GM19240 (cell line): ENCODE results near the gene DMBT1.

ENCODE experiments used
- DNase-seq: peaks from one replicate; pipeline ENCODE4 v3.0.0; 2011; ENCODE audit warnings: low spot score; ENCODE audit not compliant: insufficient read length

DMBT1 gene

DNA sequence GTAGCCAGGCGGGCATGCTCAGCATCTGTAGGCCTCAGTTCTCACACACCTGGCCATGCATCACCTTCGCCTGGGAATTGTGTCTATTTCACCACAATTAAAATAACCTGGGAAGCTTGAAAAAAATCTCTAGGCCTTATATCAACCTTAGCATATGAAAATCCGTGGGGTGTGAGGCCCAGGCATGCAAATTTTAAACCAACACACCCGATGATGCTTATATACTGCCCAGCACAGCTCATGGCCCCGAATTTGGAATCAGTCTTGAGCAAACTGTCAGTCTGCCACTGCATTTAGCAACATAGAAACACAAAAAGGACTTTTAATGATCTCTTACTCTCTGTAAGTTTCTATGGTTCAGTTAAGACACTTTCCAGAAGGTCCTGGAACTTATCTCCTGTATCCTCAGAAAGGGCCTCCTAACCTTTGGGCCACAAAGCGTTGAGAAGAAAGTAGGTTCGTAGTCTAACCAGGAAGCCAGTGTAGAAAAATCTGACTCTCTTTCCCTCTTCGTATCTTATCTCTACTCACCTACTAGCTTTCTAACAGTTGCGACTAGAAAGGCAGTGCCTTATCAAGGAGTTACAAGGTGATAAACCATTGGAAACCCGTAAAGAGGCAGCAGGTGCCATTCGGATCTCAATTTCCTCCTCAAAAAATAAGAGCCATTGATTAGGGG is 12.0 kb upstream of the DMBT1 start:
- DNase-seq, result no peak

DNA sequence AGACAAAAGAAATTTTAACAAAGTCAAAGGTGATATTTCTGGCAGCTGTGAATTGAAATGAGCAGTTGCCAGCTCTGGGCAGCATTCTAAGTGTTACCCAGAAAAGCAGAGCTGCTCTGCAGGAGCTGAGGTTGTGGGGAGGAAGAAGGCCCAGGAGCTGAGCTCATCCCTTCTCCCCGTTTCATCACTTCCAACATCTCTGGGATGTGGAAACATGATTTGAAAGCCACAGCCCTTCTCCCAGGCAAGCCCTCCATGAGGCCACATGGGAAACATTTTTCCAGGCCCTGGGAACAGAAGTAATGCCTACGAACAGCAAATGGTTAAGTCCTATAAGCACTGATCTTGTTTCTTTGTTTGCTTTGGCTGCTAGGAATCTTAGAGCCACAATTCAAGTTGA is 10.9 kb upstream of the DMBT1 start:
- no peak for DNase-seq

DNA sequence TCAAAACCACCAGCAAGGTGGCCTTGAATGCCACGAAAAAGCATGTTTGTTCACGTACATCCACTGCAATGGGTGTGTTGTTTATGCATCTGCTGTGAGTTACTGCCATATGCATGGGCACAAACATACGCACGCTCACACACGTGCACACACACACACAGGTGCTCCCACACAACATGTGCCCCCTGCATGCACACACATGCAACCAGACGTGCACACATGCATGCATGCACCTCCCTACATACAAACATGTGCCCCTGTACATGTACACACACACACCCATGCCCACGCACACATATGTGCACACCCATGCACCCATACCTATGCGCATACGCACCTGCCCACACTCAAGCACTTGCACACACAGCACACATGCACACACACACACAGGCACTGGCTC is 10.1 kb upstream of the DMBT1 start:
- no peak for DNase-seq

DNA sequence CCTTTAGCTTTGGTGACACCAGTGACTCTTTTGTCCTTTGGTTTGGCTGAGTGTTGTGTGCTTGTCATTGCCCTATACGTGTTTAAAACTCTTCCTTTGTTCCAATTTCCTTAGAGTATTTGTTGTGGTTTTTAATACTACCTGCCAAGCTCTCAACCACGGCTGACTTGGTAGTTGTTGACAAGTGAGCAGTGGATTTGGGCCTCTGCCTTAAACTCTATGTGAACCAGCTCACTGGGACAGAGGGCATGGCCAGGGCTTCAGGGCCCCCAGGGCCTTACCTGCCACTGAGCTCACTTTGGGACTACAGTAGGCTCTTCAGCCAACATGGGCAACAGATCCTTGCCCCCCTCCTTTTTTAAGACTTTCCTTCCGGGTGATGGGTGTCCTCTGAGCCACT is 9.6 kb upstream of the DMBT1 start:
- DNase-seq, result no peak

GRCh38 chr10:122551450-122551849 is 9.1 kb upstream of the DMBT1 start:
- DNase-seq, result no peak

GRCh38 chr10:122553341-122553740 is 7.2 kb upstream of the DMBT1 start:
- no peak for DNase-seq

DNA sequence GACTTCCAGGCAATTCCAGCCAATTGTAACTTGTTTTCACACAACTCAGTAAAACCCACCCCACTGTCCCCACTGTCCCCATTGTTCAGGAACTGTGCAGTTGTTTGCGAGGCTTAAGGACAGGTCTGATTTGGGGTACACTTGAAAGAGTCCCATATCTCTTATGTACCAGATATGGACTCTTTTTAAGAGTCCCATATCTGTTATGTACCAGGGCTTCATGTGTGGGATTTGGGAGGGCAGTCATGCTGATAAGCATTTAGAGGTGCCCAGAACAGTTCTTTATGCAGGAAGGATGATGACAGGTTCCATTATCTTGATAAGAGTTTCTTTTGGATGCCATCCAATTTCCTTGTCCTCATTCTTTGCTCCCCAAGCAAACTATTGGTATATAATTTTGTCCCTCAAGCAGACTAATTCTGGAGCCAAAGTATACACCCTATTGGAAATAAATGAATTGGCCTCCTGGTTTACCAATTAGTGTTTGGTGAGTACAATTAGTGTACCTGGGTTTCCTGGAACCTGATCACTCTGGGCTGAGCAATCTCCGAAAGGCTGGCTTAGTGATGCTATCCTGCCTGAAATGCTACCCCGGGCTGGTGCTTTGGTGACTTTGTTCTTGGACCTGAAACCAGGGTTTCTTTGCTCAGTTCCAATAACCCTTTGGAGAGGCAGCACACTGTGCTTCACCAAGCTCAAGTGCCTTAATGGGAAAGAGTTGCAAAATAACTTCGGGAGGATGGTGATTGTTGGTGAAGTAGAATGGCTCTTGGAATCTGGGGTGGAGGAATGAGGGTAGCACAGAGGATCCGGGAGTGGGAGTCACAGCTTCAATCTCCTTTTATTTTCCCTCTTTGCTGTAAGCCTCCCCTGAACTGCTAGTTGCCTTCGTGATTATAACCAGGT is 6.2 kb upstream of the DMBT1 start:
- DNase-seq, result no peak

DNA sequence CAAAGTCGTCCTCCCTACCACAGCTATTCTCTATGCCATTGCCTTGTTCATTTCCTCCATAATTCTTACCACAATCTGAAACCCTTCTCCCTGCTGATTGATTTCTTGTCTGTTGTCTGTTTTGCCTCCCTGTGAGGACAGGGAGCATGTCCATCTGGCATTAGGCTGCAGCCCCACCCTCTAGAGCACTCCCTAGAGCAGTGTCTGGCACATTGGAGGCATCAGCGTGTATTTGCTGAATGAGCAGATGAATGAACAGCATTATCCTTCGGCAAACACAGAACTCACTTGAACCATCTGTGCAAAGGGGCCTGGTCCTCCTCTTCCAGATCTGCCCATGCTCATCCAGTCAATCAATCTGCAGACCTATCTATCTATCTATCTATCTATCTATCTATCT is 5.1 kb upstream of the DMBT1 start:
- no peak for DNase-seq

DNA sequence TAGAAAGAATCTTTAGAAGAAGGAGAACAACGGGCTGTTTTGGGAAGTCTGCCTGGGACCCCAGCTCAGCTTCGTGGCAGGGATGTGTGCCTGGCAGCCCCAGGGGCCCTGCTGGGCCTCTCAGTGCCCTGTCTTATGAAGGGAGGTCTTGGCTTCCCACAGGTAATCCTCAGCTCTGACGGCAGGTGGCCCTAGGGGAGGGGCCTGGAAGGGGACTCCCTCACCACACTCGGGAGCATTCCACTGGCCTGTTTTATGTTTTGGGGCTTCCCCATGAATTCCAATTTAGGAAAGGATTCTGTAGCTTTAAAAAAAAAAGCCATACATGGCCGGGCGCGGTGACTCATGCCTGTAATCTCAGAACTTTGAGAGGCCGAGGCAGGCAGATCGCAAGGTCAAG is 3.0 kb upstream of the DMBT1 start:
- DNase-seq, result no peak

- no peak for DNase-seq
These were observed 2.1 kb upstream of the DMBT1 start for GRCh38 chr10:122558452-122558851.

DNA sequence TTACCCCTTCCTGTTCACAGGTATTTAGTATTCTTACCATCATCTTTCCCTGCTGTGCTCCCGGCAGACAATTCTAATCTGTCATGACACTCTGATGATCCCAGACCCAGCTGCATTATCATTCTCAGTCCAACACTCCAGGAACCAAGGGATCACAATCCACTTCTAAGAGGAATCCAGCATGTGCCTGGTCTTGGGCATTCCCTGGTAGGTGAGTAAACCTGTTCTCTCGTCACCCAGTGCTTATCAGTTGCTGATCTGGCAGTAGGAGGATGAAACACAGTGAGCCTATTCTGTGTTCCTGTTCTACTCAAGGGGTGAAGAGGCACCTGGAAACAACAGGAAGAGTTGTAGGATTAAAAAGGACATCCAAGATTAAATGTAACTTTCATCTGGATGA is 1.3 kb upstream of the DMBT1 start:
- no peak for DNase-seq

DNA sequence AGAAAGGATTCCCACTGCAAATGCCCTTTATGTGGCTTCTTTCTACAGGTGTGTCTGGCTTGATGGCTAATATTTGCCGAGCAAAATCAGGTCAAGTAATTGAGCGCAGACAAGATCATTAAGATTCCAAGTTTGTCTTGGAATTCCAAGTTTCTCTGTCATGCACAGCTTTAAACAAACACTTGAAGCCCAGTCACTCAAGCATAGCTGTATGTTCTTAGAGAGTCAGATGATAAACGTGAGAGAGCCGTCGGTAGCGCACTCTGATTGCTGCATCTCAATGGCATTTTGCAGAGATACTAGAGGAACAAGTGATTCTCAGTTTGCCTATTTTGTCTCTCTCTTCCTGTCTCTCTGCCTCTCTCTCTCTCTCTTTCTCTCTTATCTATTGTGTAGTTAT is 658 bp downstream of the DMBT1 start:
- DNase-seq, result no peak

GRCh38 chr10:122561792-122562191 is 1.2 kb downstream of the DMBT1 start:
- DNase-seq, result no peak

DNA sequence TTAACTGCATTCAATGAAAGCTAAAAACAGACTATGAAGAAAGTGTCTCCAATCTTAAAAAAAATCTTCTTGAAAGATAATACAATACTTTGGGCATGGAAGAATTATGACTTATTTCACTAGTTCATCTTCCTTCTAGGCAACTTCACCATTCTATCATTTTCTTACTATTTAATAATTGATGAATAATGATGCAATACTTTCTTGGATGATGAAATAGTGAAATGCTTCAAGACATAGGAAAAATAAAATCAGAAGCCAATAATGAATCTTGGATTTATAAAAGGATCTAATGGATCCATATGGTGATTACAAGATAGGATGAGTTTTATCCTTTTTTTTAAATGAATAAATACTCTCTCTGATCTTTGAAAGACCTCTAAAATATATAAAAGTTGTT is 4.4 kb downstream of the DMBT1 start:
- no peak for DNase-seq

DNA sequence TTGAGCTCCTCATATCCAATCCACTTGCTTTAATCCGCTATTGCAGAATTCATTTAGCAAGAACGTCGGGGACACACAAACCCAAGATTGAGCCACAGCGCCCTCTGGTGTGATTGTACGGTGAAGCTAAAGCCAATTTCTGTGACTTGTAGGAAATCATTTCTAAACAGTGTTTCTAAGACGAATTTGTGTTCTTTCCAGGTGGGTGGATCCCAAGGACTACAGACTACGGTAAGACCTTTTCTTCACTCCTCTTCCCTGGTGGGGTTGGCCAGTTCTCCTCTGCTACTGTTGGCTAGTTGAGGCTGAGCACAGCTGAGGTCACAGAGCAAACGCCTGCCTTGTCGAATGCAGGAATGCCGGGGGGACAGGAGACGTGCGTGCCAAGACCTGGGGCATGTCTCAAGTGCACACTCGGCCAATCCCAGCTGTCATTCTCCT is 5.2 kb downstream of the DMBT1 start:
- DNase-seq, result no peak

DNA sequence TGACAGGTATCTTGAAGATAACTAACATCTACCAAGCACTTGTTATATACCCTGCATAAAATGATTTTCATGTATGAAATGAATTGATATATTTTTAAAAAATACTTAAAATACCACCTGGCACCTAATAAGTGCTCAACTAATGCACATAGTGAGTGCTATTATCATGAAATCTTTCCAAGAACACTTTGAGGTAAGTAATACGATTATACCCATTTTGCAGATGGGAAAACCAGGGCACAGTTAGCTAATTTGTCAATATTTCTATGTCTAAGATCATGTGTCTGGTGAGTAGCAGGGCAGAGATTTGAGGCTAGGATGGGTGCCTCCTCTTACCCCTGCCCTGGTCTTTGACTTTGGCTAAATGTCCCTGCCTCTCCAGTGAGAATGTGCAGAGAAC is 6.1 kb downstream of the DMBT1 start:
- no peak for DNase-seq

DNA sequence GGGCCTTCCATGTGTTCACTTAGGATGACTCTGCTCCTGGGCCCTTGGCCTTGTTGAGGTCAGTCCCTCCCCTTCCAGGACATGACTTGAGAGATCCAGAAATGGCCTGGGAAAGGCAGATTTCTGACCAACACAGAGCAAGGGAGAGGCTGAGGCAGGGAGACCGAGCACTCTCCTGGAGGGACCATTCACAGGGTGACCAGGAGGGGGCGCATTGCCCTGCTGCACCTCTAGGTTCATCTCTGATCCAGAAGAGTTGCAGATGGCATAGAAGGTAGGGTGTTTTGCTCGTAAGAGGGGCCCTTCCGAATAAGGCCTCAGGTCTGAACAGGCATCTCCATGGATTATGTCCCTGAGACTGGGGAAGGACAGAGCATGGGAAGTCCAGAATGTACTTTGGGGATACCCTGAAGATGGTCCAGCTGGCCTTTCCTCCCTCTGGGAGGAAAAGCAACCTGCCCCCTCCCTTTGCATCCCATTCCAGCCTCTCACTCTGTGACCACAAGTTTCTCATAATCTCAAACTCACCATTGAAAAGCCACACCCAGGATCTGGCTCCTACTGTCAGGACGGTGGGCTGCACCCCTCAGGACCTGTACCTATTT is 6.6 kb downstream of the DMBT1 start:
- no peak for DNase-seq

DNA sequence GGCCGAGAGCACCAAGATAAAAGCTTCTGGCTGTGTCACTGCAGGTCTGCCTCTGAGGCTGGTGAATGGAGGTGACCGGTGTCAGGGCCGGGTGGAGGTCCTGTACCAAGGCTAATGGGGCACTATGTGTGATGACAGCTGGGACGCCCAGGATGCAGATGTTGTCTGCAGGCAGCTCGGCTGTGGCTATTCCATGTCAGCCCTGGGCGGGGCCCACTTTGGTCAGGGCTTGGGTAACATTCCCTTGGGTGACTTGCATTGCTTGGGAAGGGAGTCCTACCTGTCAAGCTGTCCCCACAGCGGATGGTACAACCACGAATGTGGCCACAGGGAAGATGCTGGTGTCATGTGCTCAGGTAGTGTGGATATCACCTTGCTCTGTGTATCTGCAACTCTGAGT is 8.0 kb downstream of the DMBT1 start:
- no peak for DNase-seq

- no peak for DNase-seq
These were observed 10.4 kb downstream of the DMBT1 start for GRCh38 chr10:122570920-122571319.

GRCh38 chr10:122571892-122572291 is 11.3 kb downstream of the DMBT1 start:
- DNase-seq, result no peak

GRCh38 chr10:122575776-122576175 is 15.2 kb downstream of the DMBT1 start:
- no peak for DNase-seq

DNA sequence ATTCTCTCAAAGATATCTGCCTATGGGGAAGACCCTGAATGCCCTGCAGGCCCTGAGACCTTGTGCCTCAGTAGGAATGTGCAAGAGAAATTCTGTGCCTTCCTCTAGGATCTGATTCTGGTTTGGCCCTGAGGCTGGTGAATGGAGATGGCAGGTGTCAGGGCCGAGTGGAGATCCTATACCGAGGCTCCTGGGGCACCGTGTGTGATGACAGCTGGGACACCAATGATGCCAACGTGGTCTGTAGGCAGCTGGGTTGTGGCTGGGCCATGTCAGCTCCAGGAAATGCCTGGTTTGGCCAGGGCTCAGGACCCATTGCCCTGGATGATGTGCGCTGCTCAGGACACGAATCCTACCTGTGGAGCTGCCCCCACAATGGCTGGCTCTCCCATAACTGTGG is 15.7 kb downstream of the DMBT1 start:
- no peak for DNase-seq
